KG1 (cell line): ENCODE data around the gene HSD17B14.
A peak's percentile ranks its signal among the peaks of the same experiment; 100 is the strongest.
"Not testable (repeated sequence)": the region's sequence is repeated elsewhere in the genome, so short reads cannot be mapped to it uniquely, and the experiment has no call there.

Source experiments
- DNase-seq: peaks from one replicate; lab custom pipeline; 2025; lab: John Stamatoyannopoulos, UW

Gene HSD17B14

GRCh38 chr19:48867123-48867745 is 30.9 kb upstream of the HSD17B14 start:
- DNase-seq: no peak

- no peak for DNase-seq
Measured at GRCh38 chr19:48866692-48867091, 30.4 kb upstream of the HSD17B14 start.

GRCh38 chr19:48862827-48863226 is 26.5 kb upstream of the HSD17B14 start:
- DNase-seq: no peak

- DNase-seq: no peak
Measured at GRCh38 chr19:48861313-48861712, 25.0 kb upstream of the HSD17B14 start.

GRCh38 chr19:48859711-48860572 is 23.7 kb upstream of the HSD17B14 start:
- no peak for DNase-seq

GRCh38 chr19:48858984-48859710 is 22.9 kb upstream of the HSD17B14 start:
- no peak for DNase-seq

- no peak for DNase-seq
Measured at GRCh38 chr19:48856921-48857320, 20.6 kb upstream of the HSD17B14 start.

GRCh38 chr19:48854103-48854502 is 17.8 kb upstream of the HSD17B14 start:
- DNase-seq: no peak

- DNase-seq: no peak
Measured at GRCh38 chr19:48853483-48853882, 17.2 kb upstream of the HSD17B14 start.

- no peak for DNase-seq
Measured at GRCh38 chr19:48852292-48852691, 16.0 kb upstream of the HSD17B14 start.

GRCh38 chr19:48846659-48847058 is 10.4 kb upstream of the HSD17B14 start:
- not testable (repeated sequence) for DNase-seq

GRCh38 chr19:48845384-48845783 is 9.1 kb upstream of the HSD17B14 start:
- DNase-seq: no peak

- no peak for DNase-seq
Measured at GRCh38 chr19:48844472-48844871, 8.2 kb upstream of the HSD17B14 start.

GRCh38 chr19:48842789-48843162 is 6.5 kb upstream of the HSD17B14 start:
- peak; percentile 27 for DNase-seq

GRCh38 chr19:48841571-48841970 is 5.3 kb upstream of the HSD17B14 start:
- DNase-seq: no peak

- no peak for DNase-seq
Measured at GRCh38 chr19:48841047-48841446, 4.8 kb upstream of the HSD17B14 start.

- no peak for DNase-seq
Measured at GRCh38 chr19:48837687-48838086, 1.4 kb upstream of the HSD17B14 start.

- DNase-seq: no peak
Measured at GRCh38 chr19:48837051-48837524, 797 bp upstream of the HSD17B14 start.

- DNase-seq: peak; percentile 93
Measured at GRCh38 chr19:48835734-48836088, 580 bp downstream of the HSD17B14 start.

GRCh38 chr19:48833977-48834376 is 2.3 kb downstream of the HSD17B14 start:
- DNase-seq: no peak

- DNase-seq: no peak
Measured at GRCh38 chr19:48833049-48833448, 3.2 kb downstream of the HSD17B14 start.

GRCh38 chr19:48830965-48831364 is 5.3 kb downstream of the HSD17B14 start:
- DNase-seq: no peak

GRCh38 chr19:48830088-48830487 is 6.2 kb downstream of the HSD17B14 start:
- DNase-seq: no peak
